ENCODE measurements around the gene HAO1.

Gene HAO1

GRCh38 chr20:7926323-7926722 lies 13.9 kb downstream of the HAO1 start:
- no peak for DNase-seq

- peak in 1 of 2 donors; percentile 1 for DNase-seq
These were observed 15.6 kb downstream of the HAO1 start for GRCh38 chr20:7924692-7925091.

- no peak for DNase-seq
These were observed 23.6 kb downstream of the HAO1 start for GRCh38 chr20:7916648-7917047.

DNA sequence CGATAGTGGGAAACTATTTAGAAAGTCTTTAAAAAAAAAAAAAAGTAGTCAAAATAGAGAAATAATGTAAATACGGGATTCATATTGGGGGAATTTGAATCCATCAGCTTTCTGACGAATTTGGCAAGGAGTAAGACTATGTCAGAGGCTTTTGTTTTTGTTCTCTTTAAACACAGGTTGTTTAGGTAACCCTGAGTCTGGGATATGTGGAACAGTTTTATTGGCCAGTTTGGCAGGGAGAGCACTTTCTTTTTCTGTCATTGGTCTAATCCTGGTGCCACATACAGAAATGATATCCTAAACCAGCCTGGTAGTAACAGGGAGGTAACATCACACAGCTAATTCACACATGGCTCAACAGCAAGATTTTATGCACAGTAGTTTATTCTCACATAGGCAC lies 27.7 kb downstream of the HAO1 start:
- no peak for DNase-seq

GRCh38 chr20:7911586-7912330 lies 28.5 kb downstream of the HAO1 start:
- no peak for DNase-seq

GRCh38 chr20:7908905-7909304 lies 31.4 kb downstream of the HAO1 start:
- DNase-seq, result no peak

GRCh38 chr20:7903429-7903828 lies 36.8 kb downstream of the HAO1 start:
- no peak for DNase-seq

- DNase-seq, result no peak
These were observed 37.4 kb downstream of the HAO1 start for GRCh38 chr20:7902879-7903278.

- no peak for DNase-seq
These were observed 42.4 kb downstream of the HAO1 start for GRCh38 chr20:7897781-7898364.

- DNase-seq, result no peak
These were observed 47.1 kb downstream of the HAO1 start for GRCh38 chr20:7893014-7893730.

GRCh38 chr20:7891705-7892104 lies 48.6 kb downstream of the HAO1 start:
- no peak for DNase-seq

GRCh38 chr20:7889736-7890135 lies 50.5 kb downstream of the HAO1 start:
- no peak for DNase-seq

DNA sequence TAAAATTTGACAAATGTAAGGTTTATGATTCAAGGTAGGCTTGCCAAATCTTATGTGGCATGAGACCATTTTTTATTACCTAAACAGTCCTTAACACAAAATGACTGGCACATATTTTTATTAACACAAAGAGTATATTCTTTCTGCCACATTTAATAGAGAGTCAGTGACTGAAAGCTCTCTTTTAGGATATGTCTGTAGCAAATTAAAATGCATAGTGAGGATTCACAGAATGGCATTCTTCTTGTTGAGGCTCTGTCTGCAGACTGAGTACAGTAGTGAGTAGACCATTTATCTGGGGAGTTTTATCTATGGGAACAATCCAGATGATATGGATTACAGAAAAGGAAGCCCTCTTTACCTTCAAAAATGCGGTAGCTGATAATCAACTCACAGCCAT lies 56.5 kb downstream of the HAO1 start:
- no peak for DNase-seq

DNA sequence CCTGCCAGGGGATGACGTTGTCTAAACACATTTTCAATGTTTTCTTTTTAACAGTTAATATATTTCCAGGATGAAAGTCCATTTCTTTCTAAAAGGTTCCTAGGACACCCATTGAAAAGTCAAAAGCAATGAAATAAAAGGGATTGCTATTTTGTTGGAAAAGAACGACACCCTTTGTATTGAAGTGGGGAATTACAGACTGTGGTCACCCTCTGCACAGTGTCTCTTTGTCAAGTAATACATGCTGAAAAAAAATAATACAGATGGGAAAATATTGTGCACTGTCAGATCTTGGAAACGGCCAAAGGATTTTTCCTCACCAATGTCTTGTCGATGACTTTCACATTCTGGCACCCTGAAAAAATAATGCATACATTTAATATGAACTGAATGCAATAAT lies 56.9 kb downstream of the HAO1 start:
- DNase-seq, result no peak

DNA sequence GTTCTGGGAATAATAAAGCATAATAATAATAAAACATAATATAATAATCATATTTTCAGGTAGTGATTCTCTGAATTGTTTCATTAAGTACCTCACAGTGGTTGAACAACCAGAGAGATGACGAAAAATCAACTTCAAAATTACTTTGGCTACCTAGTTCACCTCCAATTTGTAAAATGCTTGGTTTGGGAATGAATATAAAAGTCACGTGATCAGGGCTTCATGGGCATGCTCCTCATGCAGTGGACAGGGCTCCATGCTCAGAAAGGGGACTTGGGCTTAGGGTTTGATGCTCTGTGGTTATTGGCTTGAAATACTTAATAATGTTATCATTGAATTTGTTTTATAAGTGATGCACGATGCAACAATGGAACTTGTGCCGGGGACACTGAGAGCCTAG lies 58.2 kb downstream of the HAO1 start:
- no peak for DNase-seq

GRCh38 chr20:7881551-7881950 lies 58.7 kb downstream of the HAO1 start:
- no peak for DNase-seq

DNA sequence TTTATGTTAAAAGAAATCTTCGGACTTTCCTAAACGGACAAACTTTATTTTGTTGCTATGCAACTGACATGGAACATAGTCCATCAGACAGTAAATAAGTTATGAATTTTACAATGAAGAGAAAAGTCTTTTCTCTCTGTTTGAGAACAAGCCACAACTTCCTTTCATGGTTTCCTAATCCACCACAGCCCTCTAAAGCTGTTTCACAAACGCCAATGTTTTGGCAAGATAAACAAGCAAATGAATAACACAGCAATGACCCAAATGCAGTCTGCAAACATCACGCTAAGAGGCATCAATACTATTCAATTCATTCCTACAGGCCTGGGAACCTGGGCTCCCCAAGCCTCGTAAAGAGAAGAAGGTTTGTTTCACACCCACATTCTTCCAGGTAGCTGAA lies 60.4 kb downstream of the HAO1 start:
- DNase-seq, result no peak

GRCh38 chr20:7868108-7868507 lies 72.2 kb downstream of the HAO1 start:
- no peak for DNase-seq

GRCh38 chr20:7866285-7866684 lies 74.0 kb downstream of the HAO1 start:
- DNase-seq, result no peak

GRCh38 chr20:7859356-7859802 lies 80.9 kb downstream of the HAO1 start:
- no peak for DNase-seq

DNA sequence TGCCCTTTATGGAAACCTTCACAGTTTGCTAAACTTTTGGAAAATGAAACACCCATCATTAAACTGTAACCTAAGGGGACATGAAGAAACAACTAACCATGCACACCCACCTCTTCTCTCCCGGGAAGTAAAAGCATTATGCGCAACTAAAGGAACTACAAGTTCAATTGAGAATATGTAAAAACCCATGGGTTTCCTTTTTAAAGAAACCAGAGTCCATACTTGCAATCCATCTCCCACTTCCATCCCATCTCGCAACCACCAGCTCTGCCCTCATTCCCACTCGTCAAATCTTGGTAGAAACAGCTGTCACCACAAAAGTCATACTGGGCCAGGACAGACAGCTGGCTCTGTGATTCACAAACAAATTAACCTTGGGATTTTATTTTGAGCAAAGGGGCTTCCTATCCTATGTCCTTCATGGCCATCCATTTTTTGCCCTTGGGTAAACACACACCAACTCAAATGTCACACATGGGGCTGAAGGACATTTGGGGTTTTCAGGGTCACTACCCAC lies 81.5 kb downstream of the HAO1 start:
- DNase-seq, result no peak

DNA sequence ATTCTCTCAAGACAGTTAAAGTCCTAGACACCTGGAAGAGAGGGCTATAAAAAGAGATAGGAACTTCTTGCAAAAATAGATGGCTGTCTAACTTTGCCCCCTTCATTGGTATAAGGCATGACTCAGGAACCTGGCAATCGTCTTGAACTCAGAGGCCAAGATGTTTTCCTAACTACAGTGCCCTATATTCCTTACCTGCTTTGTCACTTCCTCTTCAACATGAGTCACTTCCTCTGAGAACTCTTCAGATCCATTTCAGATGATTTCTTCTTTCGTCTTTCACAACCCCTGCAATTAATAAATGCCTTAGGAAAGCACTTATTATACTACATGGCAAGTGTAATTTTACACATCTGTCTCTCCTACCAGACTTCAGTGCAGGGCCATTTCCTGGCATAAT lies 83.5 kb downstream of the HAO1 start:
- no peak for DNase-seq

GRCh38 chr20:7855545-7855944 lies 84.7 kb downstream of the HAO1 start:
- no peak for DNase-seq

GRCh38 chr20:7853493-7853892 lies 86.8 kb downstream of the HAO1 start:
- no peak for DNase-seq
